SK-N-DZ (cell line): ENCODE data around the gene CALML5.

Experiments used
- DNase-seq: peaks from one replicate; pipeline ENCODE4 v3.0.0-alpha.2; 2015; ENCODE audit warnings: low spot score

CALML5 gene

DNA sequence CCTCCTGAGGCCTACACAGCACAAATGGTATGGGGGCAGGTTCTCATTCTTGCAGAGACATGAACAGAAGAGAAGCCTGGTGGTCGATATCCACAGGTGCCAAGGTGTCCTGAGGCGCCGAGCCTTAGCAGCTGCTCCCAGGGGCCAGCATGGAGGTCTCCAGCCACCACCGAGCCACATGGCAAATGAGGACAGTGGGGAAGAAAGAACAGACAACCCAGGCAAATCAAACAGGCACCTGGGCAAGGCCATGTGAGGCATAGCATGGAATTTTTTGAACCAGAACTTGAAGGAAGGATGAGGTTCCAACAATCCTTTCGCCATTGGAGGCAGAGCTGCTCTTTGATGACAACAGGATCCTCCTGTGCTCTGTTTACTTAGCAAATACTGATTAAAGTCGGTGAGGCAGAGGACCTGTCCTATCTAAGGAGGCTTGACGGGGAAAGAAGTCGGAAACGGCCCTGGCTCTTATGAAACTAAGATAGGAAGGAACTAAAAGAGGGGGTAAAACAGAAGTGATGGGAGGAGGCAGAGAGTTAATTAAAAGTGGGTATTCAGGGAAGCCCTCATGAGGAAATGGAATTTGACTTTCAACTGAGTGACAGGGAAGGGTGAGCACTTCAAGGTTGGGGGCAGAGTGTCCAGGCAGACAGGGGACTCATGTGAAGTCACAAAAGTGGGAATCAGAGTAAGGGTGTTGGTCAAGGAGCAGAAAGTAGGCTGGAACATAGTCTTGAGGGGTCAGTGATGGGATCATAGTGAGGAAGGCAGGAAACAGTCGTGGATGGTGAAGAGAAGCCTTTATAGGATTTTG lies 16.8 kb upstream of the CALML5 start:
- DNase-seq = no peak

DNA sequence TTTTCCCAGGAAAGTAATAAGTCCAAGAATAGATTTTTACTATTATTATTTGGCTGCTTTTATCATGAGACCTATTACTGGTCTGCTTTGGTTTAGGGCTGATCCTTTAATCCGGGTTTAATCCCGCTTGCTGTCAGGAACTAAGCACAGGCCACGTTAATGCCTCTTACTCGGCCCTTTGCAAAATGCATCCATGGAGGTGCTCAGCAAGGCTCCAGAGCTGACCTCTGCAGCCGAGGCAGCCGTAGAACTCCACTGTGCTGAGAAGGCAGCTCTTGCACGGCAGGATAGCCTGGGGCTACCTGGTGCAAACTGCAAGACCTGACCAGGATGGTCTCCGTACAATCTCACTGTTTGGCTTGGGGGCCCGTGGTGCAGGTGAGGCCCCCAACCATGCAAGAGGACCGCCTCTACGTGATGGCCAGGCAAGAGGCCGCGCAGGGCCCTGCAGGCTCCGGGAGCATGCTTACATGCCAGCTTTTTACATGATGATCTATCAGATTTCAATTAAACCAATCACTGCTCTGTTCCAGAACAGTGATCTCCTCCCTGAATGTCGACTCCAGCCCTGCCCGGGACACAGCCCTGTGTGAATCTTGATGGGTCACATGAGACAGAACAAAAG lies 15.0 kb upstream of the CALML5 start:
- DNase-seq = no peak

DNA sequence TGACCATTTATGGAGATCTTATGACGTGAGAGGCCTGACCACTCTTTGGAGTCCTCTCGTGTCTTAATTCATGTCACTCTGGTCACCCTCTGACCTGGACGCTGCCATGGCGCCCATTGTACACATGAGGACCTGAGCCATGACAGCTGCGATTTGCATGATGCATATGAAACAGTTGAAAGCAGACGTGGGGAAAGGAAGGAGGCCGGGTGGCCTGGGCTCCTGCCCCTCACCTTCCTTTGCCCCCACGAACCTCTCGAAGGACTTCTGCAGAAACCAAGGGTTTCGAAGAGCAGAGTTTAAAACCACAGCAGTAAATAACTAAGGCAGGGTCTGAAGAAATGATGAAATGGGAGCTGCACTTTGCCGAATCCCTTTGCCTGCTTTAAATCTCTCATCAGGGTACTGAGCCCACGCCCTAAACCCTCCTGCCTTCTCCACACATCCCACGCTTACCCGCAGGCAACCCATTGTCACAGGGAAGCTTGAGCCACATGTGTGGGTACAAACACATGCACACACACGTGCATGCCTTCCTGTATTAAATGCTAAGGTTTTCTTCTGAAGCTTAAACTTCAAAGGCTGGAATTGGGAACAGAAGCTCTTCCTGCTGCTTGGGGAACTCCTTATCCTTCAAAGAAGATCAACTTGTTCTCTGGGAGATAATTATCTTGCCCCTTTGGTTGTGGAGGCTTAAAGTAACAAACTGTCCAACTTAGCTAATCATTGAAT lies 13.7 kb upstream of the CALML5 start:
- DNase-seq = no peak

DNA sequence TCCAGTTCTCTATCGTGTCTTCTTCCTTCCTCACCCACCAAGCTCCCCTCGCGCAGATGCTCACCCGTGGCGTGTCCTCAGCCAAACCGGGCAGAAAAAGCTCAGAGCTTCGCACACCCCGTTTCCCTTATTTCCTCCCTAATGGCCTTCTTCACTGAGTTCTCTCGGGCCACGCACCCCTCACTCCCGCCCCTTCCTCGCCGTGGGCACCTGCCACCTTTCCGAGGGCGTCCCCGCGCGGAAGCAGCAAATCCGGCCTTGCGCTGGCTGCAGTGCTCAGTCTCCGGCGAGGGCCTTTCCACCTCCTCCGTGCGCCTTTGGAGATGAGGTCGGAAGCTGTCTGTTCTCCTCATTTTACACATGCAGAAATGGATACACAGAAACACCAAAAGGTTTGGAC lies 13.0 kb upstream of the CALML5 start:
- DNase-seq = no peak

DNA sequence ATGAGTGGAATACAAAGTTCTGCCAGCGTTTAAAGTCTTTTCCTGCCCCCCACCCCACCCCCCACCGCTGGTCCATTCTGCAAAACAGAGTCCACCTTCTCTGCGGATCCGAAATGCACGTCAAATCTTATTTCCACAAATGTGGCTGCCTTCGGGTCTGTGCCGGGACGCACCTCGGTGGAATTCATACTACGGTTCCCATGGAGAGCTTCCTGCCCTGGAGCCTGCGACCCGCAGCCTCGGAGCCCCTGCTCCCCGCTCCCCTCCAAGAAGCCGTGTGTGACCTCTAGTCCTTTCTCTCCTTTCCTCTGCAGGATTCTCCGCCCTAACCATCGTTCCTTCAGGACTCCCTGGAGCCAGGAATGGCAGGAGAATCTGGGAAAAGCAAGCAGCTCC lies 12.5 kb upstream of the CALML5 start:
- DNase-seq = no peak

DNA sequence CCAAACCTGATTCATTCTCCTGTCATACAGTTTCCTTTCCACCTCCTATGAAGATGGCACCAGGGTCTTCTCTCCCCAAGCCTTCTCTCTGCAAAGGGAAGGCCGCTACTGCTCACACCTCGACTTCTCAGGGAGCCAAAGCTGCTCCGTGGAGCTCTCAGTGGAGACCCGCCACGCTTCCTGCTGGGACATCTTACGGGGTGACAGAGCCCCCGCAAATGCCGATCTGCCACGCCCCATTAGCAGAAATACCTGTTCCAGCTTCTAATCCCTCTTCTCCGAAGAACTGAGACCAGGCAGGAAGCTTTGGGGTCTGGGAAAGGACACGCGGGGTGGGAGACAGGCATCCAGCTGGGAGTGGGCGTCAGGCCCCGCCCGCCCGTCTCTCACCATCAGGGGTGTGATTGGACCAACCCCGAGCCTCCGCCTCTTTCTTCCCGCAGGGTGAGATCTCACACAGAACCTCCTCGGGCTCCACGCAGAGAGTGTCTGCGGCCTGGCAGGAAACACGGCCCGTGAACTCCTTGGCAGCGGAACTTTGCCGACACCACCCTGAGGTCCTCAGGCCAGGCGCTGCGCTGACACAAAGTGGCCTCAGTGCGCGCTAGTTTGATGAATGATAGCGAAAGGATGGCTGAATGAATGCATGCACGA lies 12.0 kb upstream of the CALML5 start:
- no peak for DNase-seq

DNA sequence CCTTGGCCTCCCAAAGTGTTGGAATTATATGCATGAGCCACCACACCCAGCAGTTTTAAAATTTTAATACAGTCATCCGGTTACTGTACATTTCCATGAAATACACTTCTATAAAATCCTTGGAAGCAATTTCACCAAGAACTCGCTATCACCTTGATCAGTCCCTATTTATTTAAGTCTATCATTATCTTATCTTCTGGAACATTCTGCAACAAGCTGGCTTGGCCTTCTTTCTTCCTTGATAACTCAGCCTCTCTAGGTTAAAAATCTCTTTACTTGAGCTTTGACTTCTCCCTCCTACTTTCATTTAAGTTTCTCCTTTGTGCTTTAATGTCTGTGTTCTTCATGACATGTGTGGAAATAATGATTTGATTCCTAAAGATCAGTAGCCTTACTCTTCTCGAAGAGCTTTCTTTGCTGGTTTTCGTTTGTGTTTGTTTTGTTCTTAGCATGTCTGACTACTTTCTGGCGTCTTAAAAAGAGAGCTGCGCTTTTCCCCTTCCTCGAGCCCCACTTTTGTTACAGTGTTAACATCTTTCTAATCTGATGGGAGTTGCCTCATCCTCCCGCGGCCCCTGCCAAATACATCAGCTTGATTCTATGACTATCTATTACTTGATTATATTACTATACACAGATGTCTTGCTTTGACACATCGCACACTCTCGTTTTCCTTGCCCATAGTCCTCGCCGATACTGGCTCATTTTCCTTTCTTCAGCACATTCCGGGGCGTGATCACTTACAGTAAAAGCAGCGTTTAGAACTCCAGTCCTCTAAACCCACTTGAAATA lies 11.1 kb upstream of the CALML5 start:
- DNase-seq = no peak

DNA sequence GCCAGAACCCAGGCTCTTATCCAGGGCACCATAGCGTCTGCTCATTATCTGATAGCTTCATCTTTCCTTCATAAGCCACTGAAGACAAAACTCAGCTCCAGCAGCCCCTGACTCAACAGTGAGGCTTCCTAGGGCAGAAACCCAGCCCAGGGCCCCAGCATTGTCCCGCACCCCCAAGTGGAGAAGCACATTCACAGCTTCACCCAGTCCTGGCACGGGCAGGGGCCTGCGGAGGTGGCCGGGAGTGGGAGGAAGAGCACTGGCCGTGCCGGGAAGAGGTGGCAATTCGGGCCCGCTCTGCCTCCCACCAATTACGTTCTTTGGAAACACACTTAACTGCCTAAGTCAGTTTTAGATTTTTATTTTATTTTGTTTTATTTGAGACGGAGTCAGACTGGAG lies 10.3 kb upstream of the CALML5 start:
- no peak for DNase-seq

DNA sequence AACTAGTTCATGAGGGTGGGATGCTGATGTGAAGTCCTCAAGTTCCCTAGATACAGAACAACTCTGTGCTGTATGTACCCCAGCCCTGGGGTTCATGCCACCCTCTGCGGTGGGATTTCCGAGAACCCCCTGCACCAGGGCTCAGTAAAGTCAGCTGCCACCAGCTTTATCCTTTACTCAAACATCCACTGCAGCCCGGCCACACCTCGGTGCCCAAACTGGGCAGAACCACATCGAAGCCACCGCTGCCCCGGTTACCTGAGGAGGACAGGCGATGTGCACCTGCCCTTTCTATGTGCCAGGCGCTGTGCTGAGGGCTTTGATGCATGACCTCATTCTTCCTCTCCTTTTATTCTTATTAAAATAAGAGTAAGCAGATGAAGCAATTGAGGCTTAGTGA lies 9.9 kb upstream of the CALML5 start:
- DNase-seq = no peak

DNA sequence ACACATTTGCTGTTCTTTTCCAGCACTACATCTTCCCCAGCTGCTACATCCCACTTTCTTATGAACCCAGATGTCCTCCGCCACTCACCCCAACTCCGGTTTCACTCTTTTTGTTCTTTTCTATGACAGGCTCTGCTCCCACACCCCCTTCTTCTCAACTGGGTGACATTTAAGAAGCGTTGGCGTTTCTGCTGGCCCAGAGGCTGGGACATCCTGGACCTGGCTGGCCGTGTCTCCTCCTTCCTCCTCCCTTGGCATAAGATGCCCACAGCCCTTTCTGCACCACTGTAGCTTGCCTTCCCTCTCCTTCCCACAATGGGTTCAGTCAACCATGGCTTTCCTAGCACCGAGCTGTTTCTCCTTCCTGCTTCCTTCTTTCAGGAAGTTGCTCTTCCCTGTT lies 9.4 kb upstream of the CALML5 start:
- no peak for DNase-seq

DNA sequence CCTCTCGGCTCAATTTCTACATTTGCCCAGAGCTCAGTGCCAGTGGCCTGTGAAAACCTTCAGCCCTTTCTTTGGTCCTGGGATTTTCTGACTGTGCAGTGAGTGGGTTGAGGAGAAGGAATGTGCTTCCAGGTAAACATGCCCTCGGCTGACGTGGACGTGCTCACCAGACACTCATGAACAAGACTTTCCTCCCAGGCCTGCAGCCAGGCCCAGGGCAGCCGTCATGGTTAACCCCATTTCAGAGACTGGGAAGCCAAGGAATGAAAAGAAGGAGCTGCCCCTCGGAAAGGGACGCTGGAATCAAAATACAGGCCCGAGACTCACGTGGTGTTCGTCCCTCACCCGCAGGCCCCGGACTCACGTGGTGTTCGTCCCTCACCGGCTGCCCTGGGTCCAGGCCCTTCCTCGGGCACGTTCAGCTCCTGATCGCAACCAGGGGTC lies 8.8 kb upstream of the CALML5 start:
- DNase-seq = no peak

DNA sequence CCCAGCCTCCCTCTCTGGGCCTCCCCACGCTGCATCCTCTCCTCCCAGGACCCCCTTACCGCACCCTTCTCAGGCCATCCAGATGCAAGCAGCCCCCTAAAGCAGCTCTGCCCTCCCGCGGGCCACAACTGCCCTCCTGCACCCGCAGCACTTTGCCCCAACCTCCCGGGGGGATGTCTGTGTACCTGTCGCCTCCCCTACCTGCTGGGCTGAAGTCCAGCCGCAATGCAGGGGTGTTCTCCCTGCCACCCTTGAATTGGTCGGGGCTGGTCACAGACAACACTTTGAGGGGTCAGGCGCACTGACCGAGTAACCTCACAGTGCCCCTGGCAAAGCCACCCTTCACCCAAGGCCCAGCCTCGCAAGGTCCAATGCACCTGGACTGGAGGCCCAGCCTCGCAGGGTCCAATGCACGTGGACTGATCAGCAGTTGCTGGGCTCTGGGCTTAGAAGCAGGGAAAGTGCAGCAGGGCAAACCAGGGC lies 8.3 kb upstream of the CALML5 start:
- no peak for DNase-seq

DNA sequence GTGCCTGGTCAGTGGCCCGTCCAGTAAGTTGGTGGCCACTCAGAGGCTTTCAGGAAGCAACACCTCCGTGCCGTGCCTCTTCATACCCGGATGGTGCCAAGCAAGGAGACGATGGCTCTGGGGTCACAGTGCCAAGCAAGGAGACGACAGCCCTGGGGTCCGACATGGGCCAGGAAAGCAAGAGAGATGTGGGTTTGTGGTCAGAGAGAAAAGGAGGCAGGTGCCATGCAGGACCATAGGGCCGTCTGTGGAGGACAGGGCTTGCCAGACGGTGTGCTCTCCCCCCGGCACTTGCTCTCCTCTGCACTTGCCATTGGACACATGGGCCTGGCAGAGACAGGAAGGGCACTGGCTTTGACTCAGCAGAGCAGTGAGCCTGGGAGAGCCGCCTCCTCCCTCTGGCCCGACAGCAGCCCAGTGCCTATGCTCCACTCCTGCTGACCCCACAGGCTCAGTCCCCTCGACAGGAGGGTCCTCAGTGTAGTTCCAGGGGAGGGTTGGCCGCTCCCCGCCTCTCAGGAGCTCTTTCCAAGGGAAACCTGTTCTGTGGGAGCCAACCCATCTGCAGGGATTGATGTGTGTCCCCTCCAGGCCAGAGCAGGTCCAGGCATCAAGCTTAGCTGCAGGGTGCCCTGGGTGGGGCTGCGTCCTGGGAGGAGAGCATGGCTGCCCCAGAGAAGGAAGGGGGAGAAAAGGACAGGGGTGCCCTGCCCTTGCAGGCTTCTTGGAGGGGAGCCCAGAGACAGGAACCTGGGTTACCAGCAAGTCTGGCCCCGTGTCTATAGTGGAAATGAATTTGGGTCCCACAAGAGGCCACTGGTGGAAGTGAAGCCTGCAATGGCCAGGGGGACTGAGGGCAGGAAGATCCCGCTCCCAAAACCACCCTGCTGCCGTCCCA lies 7.6 kb upstream of the CALML5 start:
- no peak for DNase-seq

DNA sequence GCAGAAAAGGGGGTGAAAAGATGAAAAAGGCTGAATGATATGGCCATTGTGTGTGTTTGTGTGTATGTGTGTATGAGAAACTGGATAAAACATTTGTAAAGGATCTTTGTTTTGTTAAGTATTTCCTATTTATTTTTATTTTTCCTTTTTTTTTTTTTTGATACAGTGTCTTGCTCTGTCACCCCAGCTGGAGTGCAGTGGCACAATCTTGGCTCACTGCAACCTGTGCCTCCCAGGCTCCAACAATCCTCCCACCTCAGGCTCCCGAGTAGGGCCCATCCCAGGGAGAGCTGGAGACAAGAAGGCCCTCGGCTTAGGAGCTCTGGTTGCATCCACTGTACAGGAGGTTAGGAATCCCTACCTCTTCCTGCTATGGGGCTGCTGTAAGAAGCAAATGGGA lies 6.9 kb upstream of the CALML5 start:
- no peak for DNase-seq

DNA sequence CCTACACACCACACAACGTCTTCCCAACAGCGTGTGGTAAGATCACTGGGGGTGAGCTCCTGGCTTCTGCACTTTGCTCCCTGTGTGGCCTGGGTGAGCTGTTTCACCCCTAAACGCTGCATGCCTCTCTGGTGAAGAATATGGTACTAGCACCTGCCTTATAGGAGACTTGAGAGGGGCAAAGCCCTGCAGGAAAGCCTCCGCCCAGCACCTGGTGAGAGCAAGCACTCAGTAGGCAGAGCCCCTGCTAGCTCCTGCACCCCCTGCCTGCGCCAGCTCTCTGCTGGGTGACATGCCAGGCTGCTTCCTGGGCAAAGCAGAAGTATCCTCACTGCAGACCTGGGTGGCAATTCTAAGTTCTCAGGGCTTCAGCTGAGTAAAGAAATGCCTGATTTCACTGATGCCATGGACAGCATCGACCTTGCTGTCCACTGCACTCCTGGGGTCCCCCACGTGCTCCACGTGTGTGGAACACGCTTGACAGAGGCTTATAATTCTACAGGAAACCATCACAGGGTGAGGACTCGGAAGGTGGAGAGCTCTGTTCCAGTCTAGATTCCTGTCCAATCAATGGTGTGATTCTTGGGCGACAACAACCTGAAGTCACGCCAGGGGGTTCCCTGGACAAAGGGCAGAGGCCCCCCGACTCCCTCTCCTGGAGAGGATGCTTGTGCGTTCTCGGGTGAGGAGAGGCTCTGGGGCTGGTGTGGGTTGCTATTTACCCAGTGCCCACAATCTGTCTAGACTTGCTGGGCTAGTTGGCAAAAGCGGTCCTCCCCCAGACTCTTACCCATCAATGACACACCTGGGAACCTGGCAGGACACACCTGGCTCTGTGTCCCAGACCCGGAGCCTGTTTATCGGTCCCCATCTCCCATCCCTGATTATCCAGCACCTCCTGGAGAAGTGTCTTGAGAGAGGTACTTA lies 5.0 kb upstream of the CALML5 start:
- no peak for DNase-seq

DNA sequence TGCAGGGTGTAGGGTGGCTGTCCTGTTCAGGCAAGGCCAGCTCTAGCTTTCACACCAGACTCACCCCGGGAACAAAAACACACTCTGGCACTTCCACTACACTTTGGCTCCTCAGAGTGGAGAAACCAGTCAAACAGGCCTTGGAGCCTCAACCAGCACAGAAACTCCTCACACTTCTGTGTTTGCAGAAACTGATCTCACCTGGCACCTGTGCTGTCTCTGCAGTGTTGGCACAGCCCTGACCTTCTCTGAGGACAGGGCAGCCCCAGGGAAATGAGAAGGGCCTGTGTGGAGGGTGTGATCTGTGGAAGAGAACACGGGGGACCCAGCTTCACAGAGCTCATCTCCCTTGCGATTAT lies 4.1 kb upstream of the CALML5 start:
- no peak for DNase-seq

DNA sequence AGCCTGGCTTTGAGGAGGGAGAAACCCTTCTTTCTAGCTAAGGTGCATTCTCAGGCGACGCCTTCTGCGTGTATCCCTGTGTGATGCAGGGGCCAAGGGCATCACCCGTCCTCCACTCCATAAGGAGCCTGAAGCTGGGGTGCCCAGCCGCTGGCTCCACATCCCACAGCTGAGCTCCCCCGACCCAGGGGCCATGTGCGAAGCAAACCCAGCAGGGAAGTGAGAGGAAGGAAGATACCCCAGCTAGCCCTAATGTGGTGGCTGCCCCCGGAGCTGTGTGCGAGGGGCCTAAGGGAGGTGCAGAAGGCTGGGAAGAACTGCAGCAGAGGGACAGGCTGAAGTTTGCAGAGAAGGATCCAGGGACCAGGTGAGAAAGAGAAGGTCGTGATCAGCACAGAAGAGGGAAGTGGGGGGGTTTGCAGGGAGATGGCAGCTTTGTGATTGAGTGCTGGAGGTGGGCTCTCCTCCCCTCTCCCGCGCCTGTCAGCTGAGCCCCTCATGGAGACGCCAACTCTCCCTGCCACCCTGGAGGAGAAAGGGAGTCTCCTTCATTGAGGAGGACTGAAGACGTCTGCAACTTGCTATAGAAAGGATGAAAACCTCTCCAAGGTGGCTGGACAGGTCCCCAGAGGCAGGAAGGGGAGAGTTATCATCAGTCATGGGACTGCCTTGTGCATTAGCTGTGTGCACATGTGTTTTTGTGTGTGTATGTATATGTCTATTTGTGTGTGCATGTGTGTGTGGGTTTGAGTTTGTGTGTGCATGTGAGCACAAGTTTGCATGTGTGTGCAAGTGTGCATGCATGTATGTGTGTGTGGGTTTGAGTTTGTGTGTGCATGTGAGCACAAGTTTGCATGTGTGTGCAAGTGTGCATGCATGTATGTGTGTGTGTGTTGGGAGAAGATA lies 3.5 kb upstream of the CALML5 start:
- DNase-seq = no peak

DNA sequence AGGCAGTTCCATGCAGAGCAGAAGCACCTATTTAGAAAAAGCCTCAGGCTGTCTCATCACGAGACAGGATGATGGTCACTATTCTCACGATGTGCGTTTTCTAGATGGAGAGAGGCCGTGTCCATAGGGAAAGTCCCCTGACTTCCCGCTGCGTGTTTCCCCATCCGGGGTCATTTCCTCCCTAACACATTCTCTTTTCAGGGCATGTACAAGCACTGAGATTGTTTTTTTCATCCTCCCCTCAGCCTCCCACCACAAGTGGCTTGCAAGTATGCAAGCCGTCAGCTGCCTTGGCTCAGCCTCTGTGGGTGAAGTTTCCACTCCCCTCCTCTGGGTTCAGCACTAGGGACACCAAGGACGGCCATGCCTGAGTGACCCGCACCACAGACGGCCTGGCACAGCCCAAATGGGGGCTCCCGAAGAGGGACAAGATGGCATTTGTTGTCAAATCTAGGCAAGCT lies 2.7 kb upstream of the CALML5 start:
- no peak for DNase-seq
